ENCODE data around the gene ACADS. TPM values are rescaled to one million over a fixed set of nuclear protein-coding genes. Genes with fewer than 3 reads are reported as not detected.

Gene ACADS
- total RNA-seq, 1 experiment from 2014 or later = 28.4 TPM

- no peak for DNase-seq (ENCODE audit: low spot score)
Observed at GRCh38 chr12:120700886-120701285, 24.7 kb upstream of the ACADS start.

- no peak for DNase-seq (ENCODE audit: low spot score)
Observed at GRCh38 chr12:120702637-120703036, 23.0 kb upstream of the ACADS start.

GRCh38 chr12:120703311-120703942, 22.2 kb upstream of the ACADS start:
- DNase-seq (ENCODE audit: low spot score) = no peak

GRCh38 chr12:120705618-120706017, 20.0 kb upstream of the ACADS start:
- DNase-seq (ENCODE audit: low spot score) = no peak

- no peak for DNase-seq (ENCODE audit: low spot score)
Observed at GRCh38 chr12:120706029-120706428, 19.6 kb upstream of the ACADS start.

GRCh38 chr12:120708651-120709050, 17.0 kb upstream of the ACADS start:
- no peak for DNase-seq (ENCODE audit: low spot score)

GRCh38 chr12:120710031-120710804, 15.4 kb upstream of the ACADS start, which contains the start of gene UNC119B:
Gene UNC119B, plus strand, starts transcription at chr12:120710458. Its CDS starts 17 bp downstream, at chr12:120710475.
- DNase-seq (ENCODE audit: low spot score) = peak; percentile 60

- peak; percentile 30 for DNase-seq (ENCODE audit: low spot score)
Observed at GRCh38 chr12:120710805-120711296, 14.8 kb upstream of the ACADS start.

- no peak for DNase-seq (ENCODE audit: low spot score)
Observed at GRCh38 chr12:120711411-120711810, 14.2 kb upstream of the ACADS start.

GRCh38 chr12:120712610-120713009, 13.0 kb upstream of the ACADS start:
- DNase-seq (ENCODE audit: low spot score) = no peak

- DNase-seq (ENCODE audit: low spot score) = peak; percentile 92
Observed at GRCh38 chr12:120713861-120714482, 11.7 kb upstream of the ACADS start.

GRCh38 chr12:120718055-120718454, 7.6 kb upstream of the ACADS start:
- DNase-seq (ENCODE audit: low spot score) = no peak

GRCh38 chr12:120719072-120719471, 6.6 kb upstream of the ACADS start:
- no peak for DNase-seq (ENCODE audit: low spot score)

GRCh38 chr12:120719496-120720233, 6.0 kb upstream of the ACADS start:
- DNase-seq (ENCODE audit: low spot score) = no peak

GRCh38 chr12:120720234-120720986, 5.2 kb upstream of the ACADS start:
- DNase-seq (ENCODE audit: low spot score) = no peak

- DNase-seq (ENCODE audit: low spot score) = no peak
Observed at GRCh38 chr12:120720987-120721801, 4.4 kb upstream of the ACADS start.

GRCh38 chr12:120721866-120722265, 3.8 kb upstream of the ACADS start:
- no peak for DNase-seq (ENCODE audit: low spot score)

- no peak for DNase-seq (ENCODE audit: low spot score)
Observed at GRCh38 chr12:120722784-120723183, 2.8 kb upstream of the ACADS start.

GRCh38 chr12:120724720-120725119, 906 bp upstream of the ACADS start:
- DNase-seq (ENCODE audit: low spot score) = no peak

- no peak for DNase-seq (ENCODE audit: low spot score)
Observed at GRCh38 chr12:120725151-120725658, 421 bp upstream of the ACADS start.
